Esophagus (tissue), 2 donors: Measurements from ENCODE around the gene GTF2IRD1. TPM values are rescaled to one million over a fixed set of nuclear protein-coding genes. Genes with fewer than 3 reads are reported as not detected.

Experiments
- H3K27ac ChIP-seq, 2 donors: one replicate each; pipeline ENCODE4 v1.5.1; 2013; ENCODE audit warnings: low read depth in 2 of 2, mild to moderate bottlenecking in 2 of 2, inconsistent platforms in 1 of 2, low read length in 1 of 2, moderate library complexity in 1 of 2
- H3K27me3 ChIP-seq, 2 donors: one replicate each; pipeline ENCODE4 v1.6.1; 2013; ENCODE audit warnings: low read length in 2 of 2, control low read depth in 1 of 2, mild to moderate bottlenecking in 1 of 2; ENCODE audit not compliant: insufficient read depth in 2 of 2, control insufficient read depth in 1 of 2
- H3K36me3 ChIP-seq, 2 donors: one replicate each; pipeline ENCODE4 v1.6.1; 2013; ENCODE audit warnings: low read length in 1 of 2; ENCODE audit not compliant: control insufficient read depth in 2 of 2, insufficient read depth in 2 of 2
- H3K4me1 ChIP-seq, 2 donors: one replicate each; pipeline ENCODE4 v1.6.1; 2013; ENCODE audit warnings: low read length in 1 of 2; ENCODE audit not compliant: control insufficient read depth in 2 of 2, insufficient read depth in 2 of 2
- H3K4me3 ChIP-seq, 2 donors: one replicate each; pipeline ENCODE4 v1.5.1; 2013; ENCODE audit warnings: low read length in 2 of 2, mild to moderate bottlenecking in 2 of 2, low read depth in 1 of 2, moderate library complexity in 1 of 2
- H3K9me3 ChIP-seq, 2 donors: one replicate each; pipeline ENCODE4 v1.6.1; 2013; ENCODE audit warnings: mild to moderate bottlenecking in 2 of 2, low read depth in 1 of 2, low read length in 1 of 2, moderate library complexity in 1 of 2; ENCODE audit not compliant: control insufficient read depth in 2 of 2, insufficient read depth in 1 of 2
- WGBS, 2 donors: extraction: QIAGEN DNeasy Blood & Tissue Kit; methylation state at CpG; one replicate each; pipeline ENCODE4 v1.1.7; 2013; 5-methylcytosine and 5-hydroxymethylcytosine counted together
- polyA plus RNA-seq, 2 donors: library from polyadenylated mRNA; stranded (reverse); fragments of 200-250 nt; gene quantifications; one replicate each; pipeline ENCODE4 v1.2.3, GENCODE V29; 2013
- donor health status: healthy with polysubstance abuse.
- donor health status: Bipolar disorder and iron deficiency.

GTF2IRD1 gene, protein sequence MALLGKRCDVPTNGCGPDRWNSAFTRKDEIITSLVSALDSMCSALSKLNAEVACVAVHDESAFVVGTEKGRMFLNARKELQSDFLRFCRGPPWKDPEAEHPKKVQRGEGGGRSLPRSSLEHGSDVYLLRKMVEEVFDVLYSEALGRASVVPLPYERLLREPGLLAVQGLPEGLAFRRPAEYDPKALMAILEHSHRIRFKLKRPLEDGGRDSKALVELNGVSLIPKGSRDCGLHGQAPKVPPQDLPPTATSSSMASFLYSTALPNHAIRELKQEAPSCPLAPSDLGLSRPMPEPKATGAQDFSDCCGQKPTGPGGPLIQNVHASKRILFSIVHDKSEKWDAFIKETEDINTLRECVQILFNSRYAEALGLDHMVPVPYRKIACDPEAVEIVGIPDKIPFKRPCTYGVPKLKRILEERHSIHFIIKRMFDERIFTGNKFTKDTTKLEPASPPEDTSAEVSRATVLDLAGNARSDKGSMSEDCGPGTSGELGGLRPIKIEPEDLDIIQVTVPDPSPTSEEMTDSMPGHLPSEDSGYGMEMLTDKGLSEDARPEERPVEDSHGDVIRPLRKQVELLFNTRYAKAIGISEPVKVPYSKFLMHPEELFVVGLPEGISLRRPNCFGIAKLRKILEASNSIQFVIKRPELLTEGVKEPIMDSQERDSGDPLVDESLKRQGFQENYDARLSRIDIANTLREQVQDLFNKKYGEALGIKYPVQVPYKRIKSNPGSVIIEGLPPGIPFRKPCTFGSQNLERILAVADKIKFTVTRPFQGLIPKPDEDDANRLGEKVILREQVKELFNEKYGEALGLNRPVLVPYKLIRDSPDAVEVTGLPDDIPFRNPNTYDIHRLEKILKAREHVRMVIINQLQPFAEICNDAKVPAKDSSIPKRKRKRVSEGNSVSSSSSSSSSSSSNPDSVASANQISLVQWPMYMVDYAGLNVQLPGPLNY
- 10 to 100 TPM; 30.4 to 43.4 TPM for polyA plus RNA-seq

GRCh38 chr7:74453322-74454011, at the start of gene GTF2IRD1:
TSS of gene GTF2IRD1 (plus strand) at chr7:74453906. CDS start at chr7:74508081, 54,175 bp downstream.
- Histone ChIP-seq H3K36me3 (peaks cover 0 to 3% of the 10 kb centered on the region in 2 donors), H3K27ac (peak within 1 kb of the TSS; percentile 88 to 95), H3K27me3 (no peaks in the 10 kb centered on the region), H3K9me3 (no peaks in the 10 kb centered on the region), H3K4me3 (peak within 1 kb of the TSS; percentile 72 to 83), H3K4me1 (peaks cover 0 to 10% of the 10 kb centered on the region in 2 donors)
- 2% methylated on average over 35 to 62 of the region's 62 CpGs for WGBS, 2 donors

DNA sequence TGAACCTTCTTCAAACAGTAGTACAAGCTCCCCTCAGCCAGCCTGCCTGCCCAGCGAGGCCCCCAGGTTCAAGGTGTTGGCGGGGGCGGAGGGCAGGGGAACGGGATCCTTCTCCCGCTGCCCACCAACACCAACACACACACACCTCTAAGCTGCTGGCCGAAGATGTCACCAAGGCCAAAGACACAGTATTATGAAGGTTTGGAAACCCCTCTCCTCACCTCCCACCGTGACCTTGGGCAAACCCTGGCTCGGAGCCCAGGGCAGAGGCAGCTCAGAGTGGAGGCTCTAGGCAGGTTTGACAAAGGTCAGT, 49.4 kb upstream of the GTF2IRD1 start:
- H3K36me3 ChIP-seq, result peaks cover 0 to 7% of the 10 kb centered on the region in 2 donors
- H3K27ac ChIP-seq, result no peak overlapping the region
- H3K27me3 ChIP-seq, result no peaks in the 10 kb centered on the region
- no peaks in the 10 kb centered on the region for H3K9me3 ChIP-seq
- 91 to 94% methylated on average over 8 of the region's 8 CpGs for WGBS, 2 donors
- no peak overlapping the region for H3K4me3 ChIP-seq
- H3K4me1 ChIP-seq, result no peaks in the 10 kb centered on the region

GRCh38 chr7:74404741-74405140, 49.0 kb upstream of the GTF2IRD1 start:
- Histone ChIP-seq H3K27me3 (no peaks in the 10 kb centered on the region), H3K36me3 (peaks cover 0 to 7% of the 10 kb centered on the region in 2 donors), H3K9me3 (no peaks in the 10 kb centered on the region), H3K27ac (no peak overlapping the region), H3K4me3 (no peak overlapping the region), H3K4me1 (no peaks in the 10 kb centered on the region)
- 79% methylated on average over 15 of the region's 15 CpGs for WGBS, 2 donors

DNA sequence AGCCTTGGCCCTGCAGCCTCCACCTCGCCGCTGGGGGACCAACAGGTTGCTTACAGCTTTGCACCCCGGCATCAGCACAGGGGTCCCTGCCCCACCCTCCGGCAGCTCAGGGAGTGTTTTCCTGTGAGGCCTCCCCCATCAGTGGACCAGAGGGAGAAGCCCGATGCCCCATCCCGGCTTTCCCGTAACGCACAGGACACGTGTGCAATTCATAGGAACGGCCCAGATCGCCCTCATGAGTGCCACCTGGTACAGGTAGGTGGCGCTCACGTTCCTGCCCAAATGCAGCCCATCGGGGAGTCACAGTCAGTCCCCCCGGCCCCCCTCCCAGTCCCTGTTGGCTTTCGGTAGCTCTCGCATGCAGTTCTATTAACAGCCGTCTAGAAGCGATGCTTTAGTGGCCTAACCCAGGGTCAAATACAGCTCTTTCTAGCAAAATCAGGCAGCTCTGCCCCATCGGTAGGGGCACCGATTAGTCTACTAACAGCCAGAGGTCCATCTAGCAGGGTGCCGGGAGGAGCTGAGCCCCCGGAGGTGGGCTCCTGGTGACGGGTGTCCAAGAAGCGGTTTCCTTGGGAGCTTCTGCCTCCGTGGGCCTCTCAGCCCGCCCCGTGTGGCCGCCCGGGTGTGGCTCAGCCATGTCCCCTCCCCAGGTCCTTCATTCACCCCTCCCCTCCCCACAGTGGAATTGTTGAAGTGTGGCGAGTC, 48.4 kb upstream of the GTF2IRD1 start:
- no peaks in the 10 kb centered on the region for H3K4me1 ChIP-seq
- no peaks in the 10 kb centered on the region for H3K9me3 ChIP-seq
- WGBS, 2 donors, result 81 to 82% methylated on average over 31 of the region's 31 CpGs
- H3K36me3 ChIP-seq, result peaks cover 0 to 5% of the 10 kb centered on the region in 2 donors
- no peak overlapping the region for H3K4me3 ChIP-seq
- H3K27me3 ChIP-seq, result no peaks in the 10 kb centered on the region
- no peak overlapping the region for H3K27ac ChIP-seq

DNA sequence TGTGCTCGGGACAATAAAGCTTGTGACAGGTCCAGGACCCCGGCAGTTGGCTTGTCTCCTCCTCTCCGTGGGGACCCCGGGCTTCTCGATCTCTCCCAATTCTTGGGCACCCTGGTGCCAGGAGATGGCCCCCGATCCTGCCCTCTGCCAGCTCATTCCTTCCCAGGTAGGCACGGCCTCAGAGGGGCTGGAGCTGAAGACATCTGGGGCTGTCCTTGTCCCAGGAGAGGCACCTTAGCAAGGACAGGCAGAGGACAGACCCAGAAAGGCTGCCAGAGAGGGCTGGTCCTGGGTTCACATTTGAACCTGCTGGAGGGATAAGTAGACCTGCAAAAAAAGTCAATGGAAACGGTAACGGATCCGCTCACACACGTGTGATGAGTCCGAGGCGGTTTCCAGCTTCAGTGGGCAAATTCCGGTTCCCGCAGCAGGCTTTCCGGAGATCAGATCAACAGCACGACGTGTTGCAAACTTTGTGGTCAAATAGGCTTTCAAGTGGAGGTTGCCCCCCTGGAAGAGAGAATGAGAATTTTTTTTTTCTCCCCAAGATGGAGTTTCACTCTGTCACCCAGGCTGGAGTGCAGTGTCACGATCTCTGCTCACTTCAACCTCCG, 47.7 kb upstream of the GTF2IRD1 start:
- Histone ChIP-seq H3K27me3 (no peaks in the 10 kb centered on the region), H3K27ac (no peak overlapping the region), H3K4me1 (no peaks in the 10 kb centered on the region), H3K9me3 (no peaks in the 10 kb centered on the region), H3K4me3 (no peak overlapping the region), H3K36me3 (peaks cover 0 to 2% of the 10 kb centered on the region in 2 donors)
- WGBS, 2 donors, result 88% methylated on average over 20 of the region's 20 CpGs

- Histone ChIP-seq H3K27ac (no peak overlapping the region), H3K27me3 (no peaks in the 10 kb centered on the region), H3K4me1 (no peaks in the 10 kb centered on the region), H3K36me3 (peaks cover 0 to 2% of the 10 kb centered on the region in 2 donors), H3K4me3 (no peak overlapping the region), H3K9me3 (no peaks in the 10 kb centered on the region)
- WGBS, 2 donors, result 65 to 66% methylated on average over 4 of the region's 4 CpGs
These were observed 45.7 kb upstream of the GTF2IRD1 start for GRCh38 chr7:74407958-74408357.

GRCh38 chr7:74409571-74409970, 44.1 kb upstream of the GTF2IRD1 start:
- 65 to 69% methylated on average over 7 of the region's 7 CpGs for WGBS, 2 donors
- H3K9me3 ChIP-seq, result no peaks in the 10 kb centered on the region

GRCh38 chr7:74410772-74411171, 42.9 kb upstream of the GTF2IRD1 start:
- Histone ChIP-seq H3K4me1 (no peaks in the 10 kb centered on the region), H3K9me3 (no peaks in the 10 kb centered on the region), H3K27me3 (no peaks in the 10 kb centered on the region), H3K27ac (no peak overlapping the region), H3K36me3 (no peaks in the 10 kb centered on the region), H3K4me3 (no peak overlapping the region)
- WGBS, 2 donors, result 71% methylated on average over 2 of the region's 2 CpGs

More at GRCh38 chr7:74409571-74409970, 44.1 kb upstream of the GTF2IRD1 start:
- H3K4me1 ChIP-seq, result no peaks in the 10 kb centered on the region
- H3K36me3 ChIP-seq, result no peaks in the 10 kb centered on the region
- no peak overlapping the region for H3K27ac ChIP-seq
- no peak overlapping the region for H3K4me3 ChIP-seq
- no peaks in the 10 kb centered on the region for H3K27me3 ChIP-seq
